HepG2 (cell line): ENCODE results near the gene C1QTNF1. TPM values are rescaled to one million over a fixed set of nuclear protein-coding genes. Genes with fewer than 3 reads are reported as not detected.

Experiments
- CREBL2 ChIP-seq: sonication (generic); formaldehyde crosslinking; IDR thresholded peaks from 2 replicates; pipeline ENCODE4 v1.8.1; 2023; ENCODE audit warnings: missing genetic modification reagents, mild to moderate bottlenecking, borderline replicate concordance
- HHEX ChIP-seq: IDR thresholded peaks from 2 replicates; pipeline ENCODE4 v1.6.1; 2016; ENCODE audit warnings: control low read depth
- KAT2B ChIP-seq: fragments of 150-350 bp; IDR thresholded peaks from 2 replicates; pipeline ENCODE4 v1.6.1; 2014; ENCODE audit warnings: low read depth, low read length, borderline replicate concordance
- SMYD3 ChIP-seq: sonication (generic); formaldehyde crosslinking; IDR thresholded peaks from 2 replicates; pipeline ENCODE4 v1.8.1; 2023; ENCODE audit warnings: mild to moderate bottlenecking, missing genetic modification reagents
- SP1 ChIP-seq, 2 experiments: fragments of 450-650 bp in 1 of 2; sonication (generic) in 1 of 2; formaldehyde crosslinking in 1 of 2; IDR thresholded peaks; 2 replicates each; pipeline versions ENCODE4 v1.4.0 to v1.6.1; 2016 to 2020; ENCODE audit warnings: missing genetic modification reagents in 1 of 2
- TFDP1 ChIP-seq: IDR thresholded peaks from 2 replicates; pipeline ENCODE4 v1.6.1; 2016; ENCODE audit warnings: missing compliant biosample characterization, missing genetic modification reagents, borderline replicate concordance
- TOE1 ChIP-seq: sonication (generic); formaldehyde crosslinking; IDR thresholded peaks from 2 replicates; pipeline ENCODE4 v1.4.0; 2020; ENCODE audit warnings: mild to moderate bottlenecking, missing genetic modification reagents
- ZHX1 ChIP-seq: sonication (generic); formaldehyde crosslinking; IDR thresholded peaks from 2 replicates; pipeline ENCODE4 v1.8.1; 2022; ENCODE audit warnings: low read depth, mild to moderate bottlenecking, missing genetic modification reagents
- ZNF292 ChIP-seq: sonication (generic); formaldehyde crosslinking; IDR thresholded peaks from 2 replicates; pipeline ENCODE4 v1.8.1; 2022; ENCODE audit warnings: mild to moderate bottlenecking, low read depth, missing genetic modification reagents, borderline replicate concordance
- ZNF318 ChIP-seq: sonication (generic); formaldehyde crosslinking; IDR thresholded peaks from 2 replicates; pipeline ENCODE4 v1.4.0; 2020; ENCODE audit warnings: mild to moderate bottlenecking, missing genetic modification reagents
- ZNF333 ChIP-seq: sonication (generic); formaldehyde crosslinking; IDR thresholded peaks from 2 replicates; pipeline ENCODE4 v1.4.0; 2020; ENCODE audit warnings: mild to moderate bottlenecking, missing genetic modification reagents, borderline replicate concordance
- ZNF574 ChIP-seq: sonication (generic); formaldehyde crosslinking; IDR thresholded peaks from 2 replicates; pipeline ENCODE4 v1.4.0; 2020; ENCODE audit warnings: missing genetic modification reagents
- ZNF839 ChIP-seq: sonication (generic); formaldehyde crosslinking; IDR thresholded peaks from 2 replicates; pipeline ENCODE4 v1.4.0; 2020; ENCODE audit warnings: missing genetic modification reagents, mild to moderate bottlenecking, borderline replicate concordance
- polyA plus RNA-seq, 8 experiments: library from polyadenylated mRNA; depleted of rRNA in 3 of 8; stranded (reverse) in 7 of 8; unstranded in 1 of 8; fragments of >200 nt; fragmentation: Illumina TruSeq in 4 of 8; extraction: Trizol in 4 of 8; gene quantifications; 2 replicates each; pipeline versions ENCODE4 v1.2.1 to v1.2.3, GENCODE V29; 2011 to 2016; ENCODE audit warnings: low read depth in 4 of 8, missing spikeins in 1 of 8, mixed read lengths in 1 of 8; ENCODE audit not compliant: insufficient read depth in 1 of 8
- total RNA-seq, 5 experiments: library from RNA; depleted of rRNA; stranded (reverse); fragments of >200 nt; fragmentation: Illumina TruSeq; extraction: Trizol; gene quantifications; 2 replicates each; pipeline ENCODE4 v1.2.3, GENCODE V29; 2016; ENCODE audit warnings: low read depth in 1 of 5

C1QTNF1 gene
- total and polyA plus RNA-seq, 2 of the 13 experiments (the other 11 are each of a cell fraction or from before 2014, with no cell fraction given), result 0.18 to 0.86 TPM

- no peak for TF ChIP-seq ZNF574 (CRISPR knock-in tag)
- TF ChIP-seq ZNF333, result peak; percentile 57; the same call in 1 of the 2 replicates
- no peak for TF ChIP-seq ZNF318
- TF ChIP-seq TOE1 (CRISPR knock-in tag), result no peak
- no peak for TF ChIP-seq KAT2B
- TF ChIP-seq SP1 (IDR thresholded peaks at IDR 0.05), result no peak
- no peak for TF ChIP-seq SP1 (CRISPR knock-in tag; IDR thresholded peaks at IDR 0.05)
- TF ChIP-seq TFDP1 (CRISPR knock-in tag), result no peak
- no peak for TF ChIP-seq ZNF839 (CRISPR knock-in tag)
- no peak for TF ChIP-seq SMYD3 (CRISPR knock-in tag)
- no peak for TF ChIP-seq HHEX (CRISPR knock-in tag)
- TF ChIP-seq ZNF292 (CRISPR knock-in tag), result no peak
- TF ChIP-seq CREBL2 (CRISPR knock-in tag), result no peak
- no peak for TF ChIP-seq ZHX1
These were observed 4.0 kb downstream of the C1QTNF1 start (continued) for GRCh38 chr17:79027925-79028491.
